Thyroid gland (tissue), 4 donors: Measurements from ENCODE around the gene BPHL.

ENCODE experiments used
- POLR2A ChIP-seq, 2 donors: fragments of 450-650 bp; IDR thresholded peaks; one replicate each; pipeline ENCODE4 v1.6.1; 2017; ENCODE audit warnings: antibody characterized with exemption in 2 of 2, mild to moderate bottlenecking in 2 of 2, moderate library complexity in 1 of 2
- TF ChIP-seq, protein P1 (sequence below), 6 experiments: fragments of 200-600 bp in 3 of 6; fragments of 450-650 bp in 3 of 6; sonication (generic) in 3 of 6; IDR thresholded peaks; one replicate each; pipeline ENCODE4 v1.5.1; 2016 to 2019; ENCODE audit warnings: antibody characterized with exemption in 6 of 6, mild to moderate bottlenecking in 2 of 6, inconsistent platforms in 1 of 6, moderate library complexity in 1 of 6

DNA sequence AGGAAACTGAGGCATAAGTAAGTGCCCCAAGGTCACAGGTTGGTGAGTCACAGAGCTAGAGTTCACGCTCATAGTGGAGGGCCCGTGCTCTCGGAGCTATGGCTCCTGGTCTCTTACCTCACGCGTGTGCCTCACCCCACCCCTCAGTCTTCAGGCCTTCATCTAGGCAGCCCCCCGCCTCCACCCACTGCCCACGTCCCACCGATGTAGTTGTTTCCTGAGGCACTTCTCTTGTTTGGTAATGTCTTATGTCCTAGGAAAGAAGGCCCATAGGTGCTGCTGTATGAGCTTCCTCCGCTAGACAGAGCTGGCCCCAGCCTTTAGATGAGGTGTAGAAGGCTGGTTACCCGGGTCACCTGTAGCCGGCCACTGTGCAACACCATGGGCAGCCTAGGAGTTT lies 45.1 kb upstream of the BPHL start:
- TF ChIP-seq, protein P1, sequence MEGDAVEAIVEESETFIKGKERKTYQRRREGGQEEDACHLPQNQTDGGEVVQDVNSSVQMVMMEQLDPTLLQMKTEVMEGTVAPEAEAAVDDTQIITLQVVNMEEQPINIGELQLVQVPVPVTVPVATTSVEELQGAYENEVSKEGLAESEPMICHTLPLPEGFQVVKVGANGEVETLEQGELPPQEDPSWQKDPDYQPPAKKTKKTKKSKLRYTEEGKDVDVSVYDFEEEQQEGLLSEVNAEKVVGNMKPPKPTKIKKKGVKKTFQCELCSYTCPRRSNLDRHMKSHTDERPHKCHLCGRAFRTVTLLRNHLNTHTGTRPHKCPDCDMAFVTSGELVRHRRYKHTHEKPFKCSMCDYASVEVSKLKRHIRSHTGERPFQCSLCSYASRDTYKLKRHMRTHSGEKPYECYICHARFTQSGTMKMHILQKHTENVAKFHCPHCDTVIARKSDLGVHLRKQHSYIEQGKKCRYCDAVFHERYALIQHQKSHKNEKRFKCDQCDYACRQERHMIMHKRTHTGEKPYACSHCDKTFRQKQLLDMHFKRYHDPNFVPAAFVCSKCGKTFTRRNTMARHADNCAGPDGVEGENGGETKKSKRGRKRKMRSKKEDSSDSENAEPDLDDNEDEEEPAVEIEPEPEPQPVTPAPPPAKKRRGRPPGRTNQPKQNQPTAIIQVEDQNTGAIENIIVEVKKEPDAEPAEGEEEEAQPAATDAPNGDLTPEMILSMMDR (IDR thresholded peaks at IDR 0.05) = no peak
- no peak for TF ChIP-seq POLR2A (IDR thresholded peaks at IDR 0.05)
